ENCODE data around the gene SPRR1A. TPM values are rescaled to one million over a fixed set of nuclear protein-coding genes. Genes with fewer than 3 reads are reported as not detected.

SPRR1A gene
- total and polyA plus RNA-seq, 4 donors = not detected

- Histone ChIP-seq H3K27ac (ENCODE audit: low read depth in 1 of 2, low read length in 1 of 2) (no peak overlapping the region), H3K4me3 (no peak overlapping the region), H3K9me3 (ENCODE audit: control insufficient read depth in 4 of 4, insufficient read depth in 3 of 4, low read length in 3 of 4) (peaks cover 0 to 6% (median 0%) of the 10 kb centered on the region in 4 donors), H3K36me3 (ENCODE audit: control insufficient read depth in 4 of 4, insufficient read depth in 4 of 4, low read length in 4 of 4) (no peaks in the 10 kb centered on the region), H3K27me3 (ENCODE audit: control insufficient read depth in 3 of 3, insufficient read depth in 3 of 3, low read length in 2 of 3) (no peaks in the 10 kb centered on the region), H3K4me1 (ENCODE audit: control insufficient read depth in 5 of 5, insufficient read depth in 5 of 5, low read length in 5 of 5) (no peaks in the 10 kb centered on the region), H3K9ac (ENCODE audit: insufficient read depth in 1 of 2, low read length in 2 of 2) (no peak overlapping the region)
- DNase-seq = no peak
- TF ChIP-seq, protein P1, sequence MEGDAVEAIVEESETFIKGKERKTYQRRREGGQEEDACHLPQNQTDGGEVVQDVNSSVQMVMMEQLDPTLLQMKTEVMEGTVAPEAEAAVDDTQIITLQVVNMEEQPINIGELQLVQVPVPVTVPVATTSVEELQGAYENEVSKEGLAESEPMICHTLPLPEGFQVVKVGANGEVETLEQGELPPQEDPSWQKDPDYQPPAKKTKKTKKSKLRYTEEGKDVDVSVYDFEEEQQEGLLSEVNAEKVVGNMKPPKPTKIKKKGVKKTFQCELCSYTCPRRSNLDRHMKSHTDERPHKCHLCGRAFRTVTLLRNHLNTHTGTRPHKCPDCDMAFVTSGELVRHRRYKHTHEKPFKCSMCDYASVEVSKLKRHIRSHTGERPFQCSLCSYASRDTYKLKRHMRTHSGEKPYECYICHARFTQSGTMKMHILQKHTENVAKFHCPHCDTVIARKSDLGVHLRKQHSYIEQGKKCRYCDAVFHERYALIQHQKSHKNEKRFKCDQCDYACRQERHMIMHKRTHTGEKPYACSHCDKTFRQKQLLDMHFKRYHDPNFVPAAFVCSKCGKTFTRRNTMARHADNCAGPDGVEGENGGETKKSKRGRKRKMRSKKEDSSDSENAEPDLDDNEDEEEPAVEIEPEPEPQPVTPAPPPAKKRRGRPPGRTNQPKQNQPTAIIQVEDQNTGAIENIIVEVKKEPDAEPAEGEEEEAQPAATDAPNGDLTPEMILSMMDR (IDR thresholded peaks at IDR 0.05; ENCODE audit: control extremely low read depth, extremely low read depth) = no peak
- ATAC-seq (ENCODE audit: insufficient read depth, low FRiP score) = no peak
- 73 to 75% methylated on average over 4 of the region's 4 CpGs for WGBS, 2 donors
Observed at GRCh38 chr1:152972196-152972886, 11.5 kb upstream of the SPRR1A start.

- Histone ChIP-seq H3K36me3 (ENCODE audit: control insufficient read depth in 4 of 4, insufficient read depth in 4 of 4, low read length in 4 of 4) (no peaks in the 10 kb centered on the region), H3K9ac (ENCODE audit: insufficient read depth in 1 of 2, low read length in 2 of 2) (no peak overlapping the region), H3K27me3 (ENCODE audit: control insufficient read depth in 3 of 3, insufficient read depth in 3 of 3, low read length in 2 of 3) (no peaks in the 10 kb centered on the region), H3K27ac (ENCODE audit: low read depth in 1 of 2, low read length in 1 of 2) (no peak overlapping the region), H3K4me1 (ENCODE audit: control insufficient read depth in 5 of 5, insufficient read depth in 5 of 5, low read length in 5 of 5) (no peaks in the 10 kb centered on the region), H3K4me3 (no peak overlapping the region), H3K9me3 (ENCODE audit: control insufficient read depth in 4 of 4, insufficient read depth in 3 of 4, low read length in 3 of 4) (peaks cover 0 to 5% (median 0%) of the 10 kb centered on the region in 4 donors)
- no peak for ATAC-seq (ENCODE audit: insufficient read depth, low FRiP score)
- TF ChIP-seq, protein P1 (IDR thresholded peaks at IDR 0.05; ENCODE audit: control extremely low read depth, extremely low read depth) = no peak
- 69 to 79% methylated on average over 1 of the region's 1 CpG for whole genome bisulfite sequencing, 2 donors
- DNase-seq = no peak
Observed at GRCh38 chr1:152976688-152977087, 7.2 kb upstream of the SPRR1A start.

DNA sequence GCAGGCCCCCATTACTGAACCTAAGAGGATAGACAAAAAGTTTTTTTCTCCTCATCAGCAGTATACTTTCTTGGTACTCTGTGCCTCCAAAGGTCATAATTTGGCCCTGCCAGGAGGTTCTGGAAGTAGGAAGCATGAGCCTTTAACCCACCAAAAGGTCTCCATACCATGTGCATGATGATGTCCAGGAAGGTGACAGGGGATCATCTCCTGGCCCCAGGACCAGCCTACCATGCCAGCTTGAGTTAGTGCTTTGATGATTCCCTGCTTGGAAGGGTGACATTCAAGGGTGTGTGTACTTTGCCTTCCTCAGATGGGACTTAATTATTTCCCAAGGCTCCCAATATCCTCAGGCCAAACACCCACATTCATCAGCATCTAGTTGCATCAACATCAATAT is 6.3 kb upstream of the SPRR1A start:
- no peaks in the 10 kb centered on the region for H3K4me1 ChIP-seq (ENCODE audit: control insufficient read depth in 5 of 5, insufficient read depth in 5 of 5, low read length in 5 of 5)
- H3K9me3 ChIP-seq (ENCODE audit: control insufficient read depth in 4 of 4, insufficient read depth in 3 of 4, low read length in 3 of 4) = peaks cover 0 to 2% (median 0%) of the 10 kb centered on the region in 4 donors
- no peak overlapping the region for H3K27ac ChIP-seq (ENCODE audit: low read depth in 1 of 2, low read length in 1 of 2)
- ATAC-seq (ENCODE audit: insufficient read depth, low FRiP score) = no peak
- TF ChIP-seq, protein P1 (IDR thresholded peaks at IDR 0.05; ENCODE audit: control extremely low read depth, extremely low read depth) = no peak
- no peak overlapping the region for H3K9ac ChIP-seq (ENCODE audit: insufficient read depth in 1 of 2, low read length in 2 of 2)
- no peaks in the 10 kb centered on the region for H3K36me3 ChIP-seq (ENCODE audit: control insufficient read depth in 4 of 4, insufficient read depth in 4 of 4, low read length in 4 of 4)
- H3K4me3 ChIP-seq = no peak overlapping the region
- DNase-seq = no peak
- no peaks in the 10 kb centered on the region for H3K27me3 ChIP-seq (ENCODE audit: control insufficient read depth in 3 of 3, insufficient read depth in 3 of 3, low read length in 2 of 3)

DNA sequence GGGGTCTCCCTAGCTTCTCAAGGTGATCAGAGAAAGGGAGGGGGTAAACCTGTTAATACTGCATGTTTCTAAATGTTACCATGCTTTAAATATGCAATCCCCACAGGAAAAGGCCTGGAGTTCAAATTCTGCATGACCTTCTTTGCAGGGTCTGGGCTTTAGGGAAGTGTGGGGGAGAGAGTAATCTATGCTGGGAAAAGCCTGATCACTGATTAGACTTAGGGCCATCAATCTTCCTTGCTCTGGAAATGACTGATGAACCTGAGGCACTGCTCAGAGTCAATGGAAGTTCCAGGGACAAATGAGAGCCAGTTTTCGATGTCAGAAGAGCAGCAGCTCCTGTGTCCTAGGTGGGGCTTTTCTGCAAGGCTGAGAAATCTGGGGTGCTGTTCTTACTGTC is 3.2 kb upstream of the SPRR1A start:
- no peak overlapping the region for H3K9ac ChIP-seq (ENCODE audit: insufficient read depth in 1 of 2, low read length in 2 of 2)
- peaks cover 0 to 2% (median 0%) of the 10 kb centered on the region in 4 donors for H3K9me3 ChIP-seq (ENCODE audit: control insufficient read depth in 4 of 4, insufficient read depth in 3 of 4, low read length in 3 of 4)
- 72 to 79% methylated on average over 1 of the region's 1 CpG for whole genome bisulfite sequencing, 2 donors
- no peaks in the 10 kb centered on the region for H3K4me1 ChIP-seq (ENCODE audit: control insufficient read depth in 5 of 5, insufficient read depth in 5 of 5, low read length in 5 of 5)
- DNase-seq (no peak), ATAC-seq (ENCODE audit: insufficient read depth, low FRiP score) (no peak)
- no peaks in the 10 kb centered on the region for H3K27me3 ChIP-seq (ENCODE audit: control insufficient read depth in 3 of 3, insufficient read depth in 3 of 3, low read length in 2 of 3)
- no peaks in the 10 kb centered on the region for H3K36me3 ChIP-seq (ENCODE audit: control insufficient read depth in 4 of 4, insufficient read depth in 4 of 4, low read length in 4 of 4)
- no peak overlapping the region for H3K27ac ChIP-seq (ENCODE audit: low read depth in 1 of 2, low read length in 1 of 2)
- TF ChIP-seq, protein P1 (IDR thresholded peaks at IDR 0.05; ENCODE audit: control extremely low read depth, extremely low read depth) = no peak
- no peak overlapping the region for H3K4me3 ChIP-seq

Data from lung (tissue), 12 donors.